22Rv1 (cell line): ENCODE measurements around the gene UMODL1.

Experiments used
- CTCF ChIP-seq: fragments of 450-650 bp; IDR thresholded peaks from 2 replicates; pipeline ENCODE4 v1.5.1; 2017; ENCODE audit warnings: mild to moderate bottlenecking
- ZFX ChIP-seq: fragments of 450-650 bp; IDR thresholded peaks from 2 replicates; pipeline ENCODE4 v1.6.1; 2017; ENCODE audit warnings: antibody characterized with exemption, borderline replicate concordance

- no peak for TF ChIP-seq CTCF
- TF ChIP-seq ZFX, result no peak
These were observed 44.1 kb downstream of the UMODL1 start for GRCh38 chr21:42115136-42115683.
